HG02610 (cell line): ENCODE measurements around the gene POU5F2.

Source experiments
- ATAC-seq: cut with Tn5 transposase; IDR thresholded peaks from one replicate; pipeline ENCODE4 v1.9.1; 2021; ENCODE audit warnings: mild to moderate bottlenecking, moderate library complexity; ENCODE audit not compliant: unreplicated experiment

Gene POU5F2

GRCh38 chr5:93717162-93717561, 24.2 kb downstream of the POU5F2 start:
- no peak for ATAC-seq

DNA sequence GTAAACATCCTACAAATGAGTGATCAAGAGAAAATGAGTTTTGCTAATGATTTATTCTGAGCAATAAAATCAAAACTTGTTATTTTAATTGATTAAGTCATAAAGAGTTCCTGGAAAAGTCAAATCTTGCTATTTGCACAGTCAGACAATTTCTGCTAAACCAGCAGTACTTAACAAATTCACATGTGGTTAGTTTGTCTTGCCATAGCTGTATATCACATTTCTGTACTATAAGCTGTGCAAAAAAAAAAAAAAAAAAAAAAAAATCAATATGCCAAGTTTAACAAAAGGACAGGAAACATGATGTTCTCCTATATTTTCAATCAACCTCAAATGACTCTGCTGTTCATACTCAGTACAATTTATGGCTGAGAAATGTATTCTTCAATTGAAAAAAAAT, 24.9 kb downstream of the POU5F2 start:
- no peak for ATAC-seq

GRCh38 chr5:93715761-93716160, 25.6 kb downstream of the POU5F2 start:
- no peak for ATAC-seq

GRCh38 chr5:93715327-93715726, 26.1 kb downstream of the POU5F2 start:
- ATAC-seq: no peak

DNA sequence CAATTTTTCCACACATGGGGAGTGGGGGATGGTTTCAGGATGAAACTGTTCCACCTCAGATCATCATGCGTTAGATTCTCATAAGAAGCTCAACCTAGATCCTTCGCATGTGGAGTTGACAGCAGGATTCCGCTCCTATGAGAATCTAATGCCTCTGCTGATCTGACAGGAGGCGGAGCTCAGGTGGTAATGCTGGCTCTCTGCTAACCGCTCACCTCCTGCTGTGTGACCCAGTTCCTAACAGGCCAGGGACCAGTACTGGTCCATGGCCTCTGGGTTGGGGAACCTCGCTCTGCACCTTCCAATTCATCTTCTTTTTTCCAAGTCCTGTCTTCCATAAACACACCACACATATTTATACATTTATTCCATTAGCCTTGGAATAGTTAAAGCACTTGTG, 33.0 kb downstream of the POU5F2 start:
- no peak for ATAC-seq

GRCh38 chr5:93705896-93706295, 35.5 kb downstream of the POU5F2 start:
- ATAC-seq: no peak

DNA sequence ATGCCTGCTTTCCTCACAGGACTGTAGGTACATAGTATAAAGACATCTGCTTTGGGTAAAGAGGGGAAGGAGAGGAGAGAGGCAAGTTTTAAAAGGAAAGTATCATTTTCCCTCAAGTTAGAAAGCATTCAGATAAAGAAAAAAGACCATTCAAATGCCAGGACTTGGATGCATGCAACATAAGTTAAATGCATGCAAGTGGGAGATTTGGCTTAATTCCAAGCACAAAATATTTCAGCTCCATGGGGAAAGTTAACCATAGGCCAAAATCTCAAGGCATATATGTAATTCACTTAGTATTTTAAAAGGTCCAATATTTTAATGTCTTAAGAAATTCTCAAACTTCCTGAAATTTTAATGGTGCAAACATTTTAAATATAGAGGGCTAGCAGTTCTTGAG, 36.4 kb downstream of the POU5F2 start:
- ATAC-seq: no peak

GRCh38 chr5:93691997-93692396, 49.4 kb downstream of the POU5F2 start:
- no peak for ATAC-seq
